Transverse colon (tissue), 4 donors: ENCODE data around the gene ANKFN1. TPM values are rescaled to one million over a fixed set of nuclear protein-coding genes. Genes with fewer than 3 reads are reported as not detected.
"Not testable (repeated sequence)": the region's sequence is repeated elsewhere in the genome, so short reads cannot be mapped to it uniquely, and the experiment has no call there.

ENCODE experiments used
- DNase-seq: peaks from one replicate; pipeline ENCODE4 v3.0.0-alpha.2; 2019
- H3K27ac ChIP-seq, 4 donors: fragments of 200-600 bp; sonication (generic); 2 replicates each; pipeline ENCODE4 v1.5.1; 2016 to 2018; ENCODE audit warnings: inconsistent platforms in 4 of 4
- H3K27me3 ChIP-seq: fragments of 200-600 bp; sonication (generic); 2 replicates; pipeline ENCODE4 v1.5.1; 2017; ENCODE audit warnings: inconsistent platforms
- H3K36me3 ChIP-seq, 4 donors: fragments of 200-600 bp; sonication (generic); 2 replicates each; pipeline ENCODE4 v1.5.1; 2017 to 2019; ENCODE audit warnings: inconsistent platforms in 4 of 4
- H3K4me1 ChIP-seq, 4 donors: fragments of 200-600 bp; sonication (generic); 2 replicates each; pipeline ENCODE4 v1.5.1; 2017 to 2020; ENCODE audit warnings: inconsistent platforms in 4 of 4
- H3K4me3 ChIP-seq, 4 donors: fragments of 200-600 bp; sonication (generic); 1 replicate in 1 of 4; 2 replicates in 3 of 4; pipeline versions ENCODE4 v1.5.1 to v1.6.1; 2017 to 2019; ENCODE audit warnings: inconsistent platforms in 4 of 4
- H3K9me3 ChIP-seq, 2 donors: fragments of 200-600 bp; sonication (generic); 2 replicates each; pipeline ENCODE4 v1.5.1; 2017 to 2019; ENCODE audit warnings: inconsistent platforms in 2 of 2
- CTCF ChIP-seq, 5 experiments: fragments of 200-600 bp in 3 of 5; fragments of 450-650 bp in 2 of 5; sonication (generic) in 3 of 5; IDR thresholded peaks; 1 replicate in 2 of 5; 2 replicates in 3 of 5; pipeline ENCODE4 v1.5.1; 2016 to 2017; ENCODE audit warnings: antibody characterized with exemption in 5 of 5, inconsistent platforms in 3 of 5, mild to moderate bottlenecking in 2 of 5, moderate library complexity in 1 of 5
- EP300 ChIP-seq: sonication (generic); formaldehyde crosslinking; IDR thresholded peaks from one replicate; pipeline ENCODE4 v1.6.1; 2017; ENCODE audit warnings: antibody characterized with exemption, low read depth
- POLR2A ChIP-seq: fragments of 450-650 bp; IDR thresholded peaks from one replicate; pipeline ENCODE4 v1.6.1; 2016; ENCODE audit warnings: antibody characterized with exemption, mild to moderate bottlenecking, moderate library complexity
- POLR2AphosphoS5 ChIP-seq, 3 donors: sonication (generic); formaldehyde crosslinking; IDR thresholded peaks; one replicate each; pipeline ENCODE4 v1.6.1; 2016; ENCODE audit warnings: antibody characterized with exemption in 3 of 3
- WGBS, 2 donors: methylation state at CpG; one replicate each; pipeline ENCODE4 v1.1.5; 2018; ENCODE audit warnings: low coverage in 1 of 2; 5-methylcytosine and 5-hydroxymethylcytosine counted together
- in situ Hi-C, 4 donors: fragments of 200-750 bp; cut with MboI; loops; one replicate each; pipeline versions ENCODE4 v1.15.0 to v1.15.1; 2017; ENCODE audit warnings: low sequenced_read_pairs in 3 of 4, low pct_ligation_motif_present in 1 of 4, low pct_unique_long_range_greater_than_20kb in 1 of 4
- intact Hi-C: fragments of 100-400 bp; cut with DNase I; formaldehyde crosslinking; loops from one replicate; pipeline ENCODE4 v1.15.1; 2023; ENCODE audit warnings: low total_unique reads
- total RNA-seq, 4 donors: library from RNA; depleted of rRNA; stranded (reverse); fragments of >200 nt; gene quantifications; one replicate each; pipeline ENCODE4 v1.1.0, GENCODE V29; 2016

The ANKFN1 gene
- total RNA-seq, 4 donors from 2014 or later, result 1.2 TPM; not detected in 3

GRCh38 chr17:56393156-56393555 lies 239.9 kb downstream of the ANKFN1 start:
- no peaks in the 10 kb centered on the region for H3K27me3 ChIP-seq
- H3K27ac ChIP-seq, result no peak overlapping the region
- intact Hi-C loops (no loop called here), in situ Hi-C loops (no loop called here)
- H3K4me3 ChIP-seq, result no peak overlapping the region
- TF ChIP-seq EP300, result no peak
- no peak for TF ChIP-seq CTCF (IDR thresholded peaks at IDR 0.05)
- no peak for TF ChIP-seq POLR2A
- TF ChIP-seq POLR2AphosphoS5 (IDR thresholded peaks at IDR 0.05), result no peak
- no peaks in the 10 kb centered on the region for H3K4me1 ChIP-seq
- no peak for DNase-seq
- no peaks in the 10 kb centered on the region for H3K9me3 ChIP-seq
- H3K36me3 ChIP-seq, result no peaks in the 10 kb centered on the region

- no peaks in the 10 kb centered on the region for H3K9me3 ChIP-seq
- H3K36me3 ChIP-seq, result no peaks in the 10 kb centered on the region
- no peak overlapping the region for H3K4me3 ChIP-seq
- no peaks in the 10 kb centered on the region for H3K27me3 ChIP-seq
- H3K27ac ChIP-seq, result no peak overlapping the region
- TF ChIP-seq POLR2AphosphoS5 (IDR thresholded peaks at IDR 0.05), result no peak
- TF ChIP-seq CTCF (IDR thresholded peaks at IDR 0.05), result no peak
- TF ChIP-seq EP300, result no peak
- TF ChIP-seq POLR2A, result no peak
- no peak for DNase-seq
- 83 to 86% methylated on average over 1 to 5 of the region's 5 CpGs for WGBS, 2 donors
- in situ Hi-C loops, result no loop called here
- intact Hi-C loops, result no loop called here
- H3K4me1 ChIP-seq, result no peaks in the 10 kb centered on the region
Observed at GRCh38 chr17:56395787-56396186, 242.5 kb downstream of the ANKFN1 start.

GRCh38 chr17:56407086-56407485 lies 253.8 kb downstream of the ANKFN1 start:
- TF ChIP-seq CTCF (IDR thresholded peaks at IDR 0.05) (no peak), POLR2A (no peak), POLR2AphosphoS5 (IDR thresholded peaks at IDR 0.05) (no peak), EP300 (no peak)
- in situ Hi-C loops (no loop called here), intact Hi-C loops (no loop called here)
- H3K4me1 ChIP-seq, result no peaks in the 10 kb centered on the region
- H3K36me3 ChIP-seq, result no peaks in the 10 kb centered on the region
- H3K9me3 ChIP-seq, result peaks cover 0 to 5% of the 10 kb centered on the region in 2 donors
- no peaks in the 10 kb centered on the region for H3K27me3 ChIP-seq
- WGBS, 2 donors, result 43 to 50% methylated on average over 1 of the region's 1 CpG
- no peak for DNase-seq
- no peak overlapping the region for H3K27ac ChIP-seq
- no peak overlapping the region for H3K4me3 ChIP-seq

GRCh38 chr17:56412356-56412755 lies 259.1 kb downstream of the ANKFN1 start:
- WGBS, 2 donors, result 45 to 52% methylated on average over 2 of the region's 2 CpGs
- H3K27me3 ChIP-seq, H3K27ac ChIP-seq, H3K4me3 ChIP-seq, intact Hi-C loops, H3K36me3 ChIP-seq, H3K9me3 ChIP-seq, DNase-seq, H3K4me1 ChIP-seq, in situ Hi-C loops: not testable (repeated sequence)

- H3K27me3 ChIP-seq, result no peaks in the 10 kb centered on the region
- no peaks in the 10 kb centered on the region for H3K36me3 ChIP-seq
- intact Hi-C loops (no loop called here), in situ Hi-C loops (no loop called here)
- H3K4me1 ChIP-seq, result no peaks in the 10 kb centered on the region
- TF ChIP-seq EP300, result no peak
- TF ChIP-seq POLR2A, result no peak
- no peak for TF ChIP-seq POLR2AphosphoS5 (IDR thresholded peaks at IDR 0.05)
- H3K4me3 ChIP-seq, result no peak overlapping the region
- H3K27ac ChIP-seq, result no peak overlapping the region
- H3K9me3 ChIP-seq, result peaks cover 0 to 7% of the 10 kb centered on the region in 2 donors
- 86 to 89% methylated on average over 5 of the region's 5 CpGs for WGBS, 2 donors
- DNase-seq, result no peak
Observed at GRCh38 chr17:56416682-56417351, 263.5 kb downstream of the ANKFN1 start.
